Heart left ventricle (tissue), 11 donors: ENCODE results near the gene RGS12. TPM values are rescaled to one million over a fixed set of nuclear protein-coding genes. Genes with fewer than 3 reads are reported as not detected.

Source experiments
- polyA plus RNA-seq, 2 donors: library from polyadenylated mRNA; stranded (reverse); fragments of 200-250 nt; gene quantifications; one replicate each; pipeline ENCODE4 v1.2.3, GENCODE V29; 2013
- total RNA-seq, 9 donors: library from RNA; depleted of rRNA in 2 of 9; stranded (reverse); fragments of >200 nt in 2 of 9; fragmentation: NEBNext Ultra II Directional in 3 of 9; extraction: Animal tissue kit (Norgen Biotek cat#: 25700) in 3 of 9; gene quantifications; one replicate each; pipeline versions ENCODE4 v1.1.0 to v1.2.4, GENCODE V29; 2016 to 2023
- donor health status: ischemic (EF 13 %, LVEDD 7.1; RV severe dilation, severe dysfunction).
- donor health status: healthy with polysubstance abuse.
- donor health status: DM: no; HTN: yes; CAD: no.
- donor health status: DM: no; HTN: no; CAD: no.
- donor health status: ischemic (EF 25% LVEDD 5.7; RV mildly dilated, moderate dysfunction).
- donor health status: healthy.
- donor health status: DM: yes; HTN: yes; CAD: no.
- donor health status: PGD.
- donor health status: nonischemic (EF 23%, LVEDD 6.1; RV moderate dilation, normal function).

The RGS12 gene
- total and polyA plus RNA-seq, 11 donors: 8.4 to 18.4 (median 13.9) TPM

Other genes starting within 250 kb of the RGS12 start
- not detected for gene HTT-AS, start 218.5 kb upstream of the RGS12 start, total RNA-seq
- gene HTT-AS, start 218.5 kb upstream of the RGS12 start, polyA plus RNA-seq: not detected
- gene HTT, start 218.3 kb upstream of the RGS12 start, total RNA-seq: 100 to 1,000 TPM in 1 of 9 donors, 10 to 100 TPM in 8; 16.1 to 122 (median 33.9) TPM
- gene HTT, start 218.3 kb upstream of the RGS12 start, polyA plus RNA-seq: 10 to 100 TPM; 13.9 to 16.5 TPM
- under 1 TPM in 7 of 9 donors, not detected in 2; 0.30 to 0.93 (median 0.45) TPM for gene MSANTD1, start 43.9 kb upstream of the RGS12 start, total RNA-seq
- under 1 TPM; 0.33 to 0.34 TPM for gene MSANTD1, start 43.9 kb upstream of the RGS12 start, polyA plus RNA-seq
- gene HGFAC, start 148.9 kb downstream of the RGS12 start, total RNA-seq: under 1 TPM in 5 of 9 donors, not detected in 4; 0.19 to 0.65 (median 0.47) TPM
- under 1 TPM; 0.11 to 0.73 TPM for gene HGFAC, start 148.9 kb downstream of the RGS12 start, polyA plus RNA-seq
- gene DOK7, start 170.3 kb downstream of the RGS12 start, total RNA-seq: 10 to 100 TPM; 27.7 to 75.1 (median 39.7) TPM
- gene DOK7, start 170.3 kb downstream of the RGS12 start, polyA plus RNA-seq: 10 to 100 TPM; 59.1 to 89.5 TPM
- 100 to 1,000 TPM; 221 to 389 (median 283) TPM for gene LRPAP1, start 239.4 kb downstream of the RGS12 start, total RNA-seq
- gene LRPAP1, start 239.4 kb downstream of the RGS12 start, polyA plus RNA-seq: 100 to 1,000 TPM; 105 to 322 TPM